Endodermal cell (in vitro differentiated cells): Measurements from ENCODE around the gene SUPT16H. TPM values are rescaled to one million over a fixed set of nuclear protein-coding genes. Genes with fewer than 3 reads are reported as not detected.

Experiments
- DNase-seq: peaks from one replicate; pipeline ENCODE4 v3.0.0-alpha.2; 2017
- H3K27ac ChIP-seq: 2 replicates; pipeline ENCODE4 v1.5.1; 2013; ENCODE audit warnings: mild to moderate bottlenecking, low read depth, low read length, moderate library complexity
- H3K27me3 ChIP-seq: 2 replicates; pipeline ENCODE4 v1.6.1; 2013; ENCODE audit warnings: mild to moderate bottlenecking, low read length, moderate library complexity; ENCODE audit not compliant: insufficient read depth, control insufficient read depth, poor library complexity, severe bottlenecking
- H3K36me3 ChIP-seq: 2 replicates; pipeline ENCODE4 v1.7.0; 2013; ENCODE audit warnings: mild to moderate bottlenecking, low read length, moderate library complexity; ENCODE audit not compliant: control insufficient read depth, insufficient read depth
- H3K4me1 ChIP-seq: one replicate; pipeline ENCODE4 v1.7.0; 2013; ENCODE audit warnings: low read length; ENCODE audit not compliant: control insufficient read depth, insufficient read depth
- H3K4me3 ChIP-seq: 2 replicates; pipeline ENCODE4 v1.5.1; 2013; ENCODE audit warnings: mild to moderate bottlenecking, low read length, moderate library complexity
- H3K9ac ChIP-seq: 2 replicates; pipeline ENCODE4 v1.6.1; 2013; ENCODE audit warnings: mild to moderate bottlenecking, low read length, moderate library complexity; ENCODE audit not compliant: poor library complexity, severe bottlenecking; ENCODE audit errors: extremely low read depth
- H3K9me3 ChIP-seq: 2 replicates; pipeline ENCODE4 v1.6.1; 2013; ENCODE audit warnings: mild to moderate bottlenecking, low read length, moderate library complexity; ENCODE audit not compliant: control insufficient read depth
- H3K27ac Mint-ChIP-seq: 2 replicates; pipeline ENCODE4 v1.8.0; 2020; ENCODE audit warnings: mixed read lengths
- H3K27me3 Mint-ChIP-seq: 2 replicates; pipeline ENCODE4 v1.8.0; 2021; ENCODE audit warnings: mild to moderate bottlenecking, mixed read lengths; ENCODE audit not compliant: insufficient read depth
- H3K36me3 Mint-ChIP-seq: 2 replicates; pipeline ENCODE4 v1.8.0; 2020; ENCODE audit warnings: low read depth, mixed read lengths
- H3K4me1 Mint-ChIP-seq: 2 replicates; pipeline ENCODE4 v1.8.0; 2020; ENCODE audit warnings: mixed read lengths
- H3K4me3 Mint-ChIP-seq: 2 replicates; pipeline ENCODE4 v1.8.0; 2020; ENCODE audit warnings: mild to moderate bottlenecking, moderate library complexity, mixed read lengths
- H3K9me3 Mint-ChIP-seq: 2 replicates; pipeline ENCODE4 v1.8.0; 2020; ENCODE audit warnings: mild to moderate bottlenecking, mixed read lengths
- CTCF ChIP-seq: fragments of 200-600 bp; sonication (generic); conservative IDR thresholded peaks from 2 replicates; pipeline ENCODE4 v1.5.0; 2021; ENCODE audit warnings: antibody characterized with exemption, mild to moderate bottlenecking
- WGBS, 2 experiments: methylation state at CpG; one replicate each; pipeline versions ENCODE4 v1.1.5 to v1.1.7; 2013; ENCODE audit warnings: missing lambda C conversion rate in 2 of 2, mixed read lengths in 1 of 2; ENCODE audit not compliant: insufficient coverage in 1 of 2, insufficient read length in 1 of 2; 5-methylcytosine and 5-hydroxymethylcytosine counted together
- total RNA-seq, 2 donors: library from RNA; stranded (reverse); fragmentation: NEBNext Ultra II Directional in 1 of 2; extraction: Animal tissue kit (Norgen Biotek cat#: 25700) in 1 of 2; gene quantifications; 2 replicates in 1 of 2; 3 replicates in 1 of 2; pipeline ENCODE4 v1.2.1, GENCODE V29; 2021

The SUPT16H gene
- total RNA-seq, 2 donors from 2014 or later, result 147 to 181 TPM

- H3K9me3 Mint-ChIP-seq, result no peaks in the 10 kb centered on the region
- H3K27ac Mint-ChIP-seq, result no peak overlapping the region
- Histone ChIP-seq H3K9me3 (no peaks in the 10 kb centered on the region), H3K36me3 (no peaks in the 10 kb centered on the region), H3K4me1 (no peaks in the 10 kb centered on the region), H3K9ac (no peak overlapping the region), H3K4me3 (no peak overlapping the region), H3K27ac (no peak overlapping the region), H3K27me3 (no peaks in the 10 kb centered on the region)
- H3K27me3 Mint-ChIP-seq, result no peaks in the 10 kb centered on the region
- no peak overlapping the region for H3K4me3 Mint-ChIP-seq
- no peaks in the 10 kb centered on the region for H3K36me3 Mint-ChIP-seq
- 91 to 100% methylated on average over 9 to 13 of the region's 13 CpGs for WGBS, 2 experiments
- peaks cover 2% of the 10 kb centered on the region for H3K4me1 Mint-ChIP-seq
- no peak for TF ChIP-seq CTCF
- DNase-seq, result no peak
Measured at GRCh38 chr14:21343035-21343794, 40.6 kb downstream of the SUPT16H start.

- Histone ChIP-seq H3K4me1 (no peaks in the 10 kb centered on the region), H3K27me3 (no peaks in the 10 kb centered on the region), H3K4me3 (no peak overlapping the region), H3K9me3 (no peaks in the 10 kb centered on the region), H3K36me3 (no peaks in the 10 kb centered on the region), H3K9ac (no peak overlapping the region), H3K27ac (no peak overlapping the region)
- no peak for TF ChIP-seq CTCF
- no peak overlapping the region for H3K27ac Mint-ChIP-seq
- DNase-seq, result no peak
- no peaks in the 10 kb centered on the region for H3K27me3 Mint-ChIP-seq
- H3K4me1 Mint-ChIP-seq, result no peaks in the 10 kb centered on the region
- WGBS, 2 experiments, result 79 to 91% methylated on average over 6 to 9 of the region's 9 CpGs
- no peaks in the 10 kb centered on the region for H3K36me3 Mint-ChIP-seq
- no peak overlapping the region for H3K4me3 Mint-ChIP-seq
- H3K9me3 Mint-ChIP-seq, result no peaks in the 10 kb centered on the region
Measured at GRCh38 chr14:21334202-21334906, 49.5 kb downstream of the SUPT16H start.

GRCh38 chr14:21332950-21333349, 50.9 kb downstream of the SUPT16H start:
- H3K9me3 Mint-ChIP-seq, result no peaks in the 10 kb centered on the region
- TF ChIP-seq CTCF, result no peak
- WGBS, 2 experiments, result 83 to 100% methylated on average over 1 to 2 of the region's 2 CpGs
- H3K4me3 Mint-ChIP-seq, result no peak overlapping the region
- Histone ChIP-seq H3K27ac (no peak overlapping the region), H3K27me3 (no peaks in the 10 kb centered on the region), H3K4me3 (no peak overlapping the region), H3K9ac (no peak overlapping the region), H3K36me3 (no peaks in the 10 kb centered on the region), H3K9me3 (no peaks in the 10 kb centered on the region), H3K4me1 (no peaks in the 10 kb centered on the region)
- no peaks in the 10 kb centered on the region for H3K36me3 Mint-ChIP-seq
- H3K4me1 Mint-ChIP-seq, result no peaks in the 10 kb centered on the region
- no peak for DNase-seq
- no peak overlapping the region for H3K27ac Mint-ChIP-seq
- H3K27me3 Mint-ChIP-seq, result no peaks in the 10 kb centered on the region
